GM12872 (cell line): ENCODE results near the gene IL1RL2.

ENCODE experiments used
- TF ChIP-seq, protein P1 (sequence below): IDR thresholded peaks from 3 replicates; pipeline ENCODE4 v1.5.1; 2011; ENCODE audit warnings: low read depth, mild to moderate bottlenecking, low read length, moderate library complexity; ENCODE audit not compliant: insufficient read depth

The IL1RL2 gene

DNA sequence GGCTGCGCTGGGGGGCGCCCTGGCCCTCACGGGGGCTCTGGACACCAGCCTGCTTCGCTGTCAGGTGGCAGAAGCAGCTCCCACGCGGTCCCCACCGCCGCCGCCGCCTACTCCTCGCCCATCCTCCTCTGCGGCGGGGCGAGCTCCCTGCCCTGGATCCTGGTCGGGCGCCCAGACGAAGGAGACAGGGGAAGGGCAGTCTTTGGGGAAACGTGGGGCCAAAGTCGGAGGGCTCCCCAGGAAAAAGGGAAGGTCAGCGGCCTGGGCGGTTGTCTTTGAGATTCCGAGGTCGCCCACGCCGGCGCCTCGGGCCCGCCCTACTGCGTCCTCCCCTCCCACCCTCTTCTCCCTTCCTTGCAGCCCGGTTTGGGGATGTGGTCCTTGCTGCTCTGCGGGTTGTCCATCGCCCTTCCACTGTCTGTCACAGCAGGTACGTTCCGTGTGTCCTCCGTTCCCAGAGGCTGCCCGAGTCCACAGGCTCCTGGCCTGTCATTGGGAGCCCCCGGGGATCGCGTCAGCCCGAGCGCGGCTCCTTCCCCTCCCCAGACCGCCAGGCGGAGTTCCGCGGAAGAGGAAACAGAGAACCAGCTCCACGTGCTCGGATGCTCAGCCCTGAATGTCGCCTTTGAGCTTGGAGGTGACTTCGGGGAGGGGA, 800 bp downstream of the IL1RL2 start:
- TF ChIP-seq, protein P1, sequence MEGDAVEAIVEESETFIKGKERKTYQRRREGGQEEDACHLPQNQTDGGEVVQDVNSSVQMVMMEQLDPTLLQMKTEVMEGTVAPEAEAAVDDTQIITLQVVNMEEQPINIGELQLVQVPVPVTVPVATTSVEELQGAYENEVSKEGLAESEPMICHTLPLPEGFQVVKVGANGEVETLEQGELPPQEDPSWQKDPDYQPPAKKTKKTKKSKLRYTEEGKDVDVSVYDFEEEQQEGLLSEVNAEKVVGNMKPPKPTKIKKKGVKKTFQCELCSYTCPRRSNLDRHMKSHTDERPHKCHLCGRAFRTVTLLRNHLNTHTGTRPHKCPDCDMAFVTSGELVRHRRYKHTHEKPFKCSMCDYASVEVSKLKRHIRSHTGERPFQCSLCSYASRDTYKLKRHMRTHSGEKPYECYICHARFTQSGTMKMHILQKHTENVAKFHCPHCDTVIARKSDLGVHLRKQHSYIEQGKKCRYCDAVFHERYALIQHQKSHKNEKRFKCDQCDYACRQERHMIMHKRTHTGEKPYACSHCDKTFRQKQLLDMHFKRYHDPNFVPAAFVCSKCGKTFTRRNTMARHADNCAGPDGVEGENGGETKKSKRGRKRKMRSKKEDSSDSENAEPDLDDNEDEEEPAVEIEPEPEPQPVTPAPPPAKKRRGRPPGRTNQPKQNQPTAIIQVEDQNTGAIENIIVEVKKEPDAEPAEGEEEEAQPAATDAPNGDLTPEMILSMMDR = no peak

DNA sequence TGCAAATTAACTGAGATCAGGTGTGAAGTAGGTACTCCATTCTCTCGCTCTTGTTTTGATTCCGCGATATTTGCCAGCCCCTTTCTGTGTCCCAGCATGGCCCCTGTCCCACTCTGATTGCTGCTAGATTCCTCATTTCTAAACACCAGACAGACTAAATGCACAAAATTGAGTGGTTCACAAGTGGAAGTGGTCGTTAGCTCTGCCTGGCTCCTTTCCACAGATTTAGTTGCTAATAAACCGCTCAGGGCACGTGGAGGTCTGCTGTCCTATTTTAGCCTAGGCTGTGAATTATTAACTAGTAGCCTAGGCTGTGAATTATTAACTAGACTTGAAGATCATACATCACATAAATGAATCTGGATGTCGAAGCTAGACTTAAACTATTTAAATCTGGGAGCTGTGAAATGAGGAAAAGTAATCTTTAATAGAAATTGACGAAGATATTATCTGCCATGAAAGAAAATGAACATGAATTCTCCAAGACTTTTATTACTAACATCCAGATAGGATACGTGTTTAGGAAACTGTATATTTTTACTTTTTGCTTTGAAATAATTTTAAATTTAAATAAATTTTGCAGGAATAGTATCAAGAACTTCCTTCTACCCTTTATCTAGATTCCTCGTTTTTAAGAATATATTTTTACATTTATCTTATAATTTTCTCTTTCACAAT, 3.7 kb downstream of the IL1RL2 start:
- TF ChIP-seq, protein P1 = no peak

DNA sequence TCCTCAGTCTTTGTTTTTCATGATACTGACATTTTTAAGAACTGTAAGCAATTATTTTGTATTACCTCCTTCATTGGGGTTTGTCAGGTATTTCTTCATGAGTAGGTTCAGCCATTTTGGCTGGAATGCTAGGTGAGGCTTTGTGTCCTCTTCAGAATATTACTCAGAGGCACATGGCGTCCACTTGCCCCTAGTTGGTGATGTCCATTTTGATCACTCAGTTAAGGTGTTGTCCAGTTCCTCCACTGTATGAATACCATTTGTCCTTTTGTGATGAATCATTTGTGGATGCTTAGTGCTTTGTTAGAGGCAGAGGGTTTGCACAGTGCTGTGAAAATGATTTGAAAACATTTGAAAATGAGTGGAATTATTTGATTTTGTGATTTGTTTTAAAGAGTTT, 4.7 kb downstream of the IL1RL2 start:
- TF ChIP-seq, protein P1 = no peak

DNA sequence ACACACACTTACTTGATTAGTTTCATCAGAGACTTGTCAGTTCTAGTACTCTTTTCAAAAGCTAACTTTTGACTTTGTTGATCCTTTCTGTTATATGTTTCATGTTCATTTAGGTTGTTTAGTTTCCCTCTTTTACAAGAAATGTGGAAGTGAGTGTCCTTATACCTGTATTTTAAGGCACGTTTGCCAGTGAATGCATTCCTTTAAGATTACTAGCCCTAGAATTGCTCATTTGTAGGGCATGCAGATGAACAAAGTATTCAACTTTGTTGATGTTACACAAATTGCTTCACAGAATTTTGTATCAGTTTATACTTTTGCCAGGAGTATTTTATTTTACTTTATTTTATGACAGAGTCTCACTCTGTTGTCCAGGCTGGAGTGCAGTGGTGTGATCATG, 6.3 kb downstream of the IL1RL2 start:
- TF ChIP-seq, protein P1 = no peak

DNA sequence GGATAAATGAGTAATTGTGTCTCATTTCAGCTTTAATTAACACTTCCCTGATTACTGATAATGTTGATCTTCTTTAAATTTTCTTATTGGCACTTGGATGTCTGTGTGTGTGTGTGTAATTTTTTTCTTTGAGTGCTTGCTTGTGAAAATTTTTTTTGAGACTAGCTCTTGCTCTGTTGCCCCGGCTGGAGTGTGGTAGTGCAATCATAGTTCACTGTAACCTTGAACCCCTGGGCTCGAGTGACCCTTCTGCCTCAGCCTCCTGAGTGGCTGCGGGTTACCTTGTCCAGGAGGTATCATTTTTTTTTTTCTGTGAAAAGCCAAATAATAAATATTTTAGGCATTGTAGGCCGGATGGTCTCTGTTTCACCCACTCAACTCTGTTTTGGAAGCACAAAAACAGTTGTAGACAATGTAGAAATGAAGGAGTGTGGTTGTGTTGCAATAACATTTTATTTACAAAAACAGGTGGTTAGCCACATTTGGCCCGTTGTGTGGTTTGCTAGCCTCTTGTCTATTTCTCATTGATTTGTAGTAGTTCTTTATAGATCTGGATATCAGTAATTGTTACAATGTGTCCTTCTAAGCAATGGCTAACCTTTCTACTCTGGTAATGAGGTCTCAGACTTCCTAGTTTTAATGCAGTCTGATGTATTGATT, 7.9 kb downstream of the IL1RL2 start:
- TF ChIP-seq, protein P1 = no peak

DNA sequence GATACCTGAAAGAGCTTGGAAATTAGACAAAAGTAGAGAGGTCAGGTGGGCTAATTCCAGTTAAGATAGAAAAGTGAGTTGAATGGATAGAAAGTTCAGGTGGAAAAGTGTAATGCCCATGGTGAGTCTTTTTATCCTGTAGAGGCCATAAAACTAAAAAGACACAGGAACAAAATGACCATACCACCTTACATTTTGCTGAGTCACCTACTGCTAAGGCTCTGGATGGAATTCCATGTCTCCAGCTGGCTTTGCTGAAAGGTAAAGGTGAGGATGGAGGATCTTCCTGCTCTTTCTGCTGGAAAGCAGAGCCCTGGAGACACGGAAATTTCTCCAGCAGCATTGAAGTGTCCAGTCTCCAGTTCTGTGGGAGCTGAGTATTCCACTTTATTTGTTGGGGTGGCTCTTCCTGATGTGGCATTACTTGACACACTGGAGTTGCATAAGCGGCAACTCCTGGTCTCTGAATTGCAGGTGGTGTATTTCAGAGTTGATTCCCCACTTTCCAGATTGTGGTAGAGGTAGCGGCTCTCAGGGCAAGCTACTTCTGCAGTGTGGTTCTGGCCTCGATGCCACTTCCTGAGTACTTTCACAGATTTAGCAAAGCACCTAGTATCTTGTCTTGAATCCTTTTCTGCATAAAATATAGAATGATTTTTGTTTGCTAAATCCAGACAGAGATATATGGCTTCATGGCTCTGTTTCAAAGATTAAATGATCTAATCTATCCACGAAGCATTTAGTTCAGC, 10.7 kb downstream of the IL1RL2 start:
- TF ChIP-seq, protein P1 = no peak

DNA sequence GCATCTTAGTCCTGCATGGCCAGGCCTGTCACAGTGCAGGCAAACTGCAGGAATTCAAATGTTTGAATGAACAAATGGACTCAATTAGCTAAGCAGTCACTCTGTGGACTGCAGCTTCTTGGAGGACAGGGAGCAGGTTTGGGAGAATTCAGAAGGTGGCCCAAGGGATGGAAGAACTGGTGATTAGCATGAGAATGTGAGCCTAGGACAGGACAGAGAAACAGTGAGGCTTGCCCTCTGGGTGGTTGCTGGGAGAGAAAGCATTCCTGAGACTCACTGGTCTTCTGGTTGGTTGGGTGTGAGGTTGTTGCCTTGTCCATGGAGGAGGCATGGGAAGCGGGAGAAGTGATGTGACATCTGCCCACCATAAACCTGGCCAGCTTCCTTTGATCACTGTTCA, 13.7 kb downstream of the IL1RL2 start:
- TF ChIP-seq, protein P1 = no peak
